ENCODE measurements around the gene ZFP64. TPM values are rescaled to one million over a fixed set of nuclear protein-coding genes. Genes with fewer than 3 reads are reported as not detected.

ZFP64 gene
- total RNA-seq, 1 experiment from 2014 or later = 16.0 TPM

GRCh38 chr20:52210037-52210990, 18.7 kb upstream of the ZFP64 start (continued):
- no peak for TF ChIP-seq ZBTB33 (IDR thresholded peaks at IDR 0.05; ENCODE audit: extremely low read depth, insufficient replicate concordance, low read length)
- no peak for TF ChIP-seq JUND (IDR thresholded peaks at IDR 0.05)
- TF ChIP-seq REST (IDR thresholded peaks at IDR 0.05; ENCODE audit: low read depth) = no peak
- no peak for TF ChIP-seq ZFX (IDR thresholded peaks at IDR 0.05)
- no peak for TF ChIP-seq SRF (IDR thresholded peaks at IDR 0.05; ENCODE audit: low read depth)
- TF ChIP-seq EZH2phosphoT487 (IDR thresholded peaks at IDR 0.05; ENCODE audit: borderline replicate concordance) = no peak
- TF ChIP-seq EGR1 (IDR thresholded peaks at IDR 0.05; ENCODE audit: low read depth) = no peak
- no peak for TF ChIP-seq ZNF274 (IDR thresholded peaks at IDR 0.05; ENCODE audit: low read depth, low read length)

Measured in HCT116 (cell line).